ENCODE results near the gene FEN1.

- TF ChIP-seq CTCF (IDR thresholded peaks at IDR 0.05; ENCODE audit: poor library complexity): no peak
- TF ChIP-seq EZH2 (IDR thresholded peaks at IDR 0.05; ENCODE audit: borderline replicate concordance): no peak
Observed at GRCh38 chr11:61783717-61784505, 8.8 kb upstream of the FEN1 start.
